Gastrocnemius medialis (tissue), 4 donors: ENCODE results near the gene SGK1.

ENCODE experiments used
- POLR2A ChIP-seq, 2 donors: fragments of 450-650 bp; IDR thresholded peaks; one replicate each; pipeline ENCODE4 v1.6.1; 2017; ENCODE audit warnings: antibody characterized with exemption in 2 of 2, mild to moderate bottlenecking in 2 of 2, moderate library complexity in 2 of 2
- TF ChIP-seq, protein P1 (sequence below), 5 experiments: fragments of 450-650 bp in 3 of 5; fragments of 200-600 bp in 2 of 5; sonication (generic) in 2 of 5; IDR thresholded peaks in 4 of 5; conservative IDR thresholded peaks in 1 of 5; 1 replicate in 4 of 5; 2 replicates in 1 of 5; pipeline ENCODE4 v1.5.1; 2016 to 2019; ENCODE audit warnings: antibody characterized with exemption in 5 of 5, mild to moderate bottlenecking in 3 of 5, moderate library complexity in 3 of 5

- TF ChIP-seq, protein P1, sequence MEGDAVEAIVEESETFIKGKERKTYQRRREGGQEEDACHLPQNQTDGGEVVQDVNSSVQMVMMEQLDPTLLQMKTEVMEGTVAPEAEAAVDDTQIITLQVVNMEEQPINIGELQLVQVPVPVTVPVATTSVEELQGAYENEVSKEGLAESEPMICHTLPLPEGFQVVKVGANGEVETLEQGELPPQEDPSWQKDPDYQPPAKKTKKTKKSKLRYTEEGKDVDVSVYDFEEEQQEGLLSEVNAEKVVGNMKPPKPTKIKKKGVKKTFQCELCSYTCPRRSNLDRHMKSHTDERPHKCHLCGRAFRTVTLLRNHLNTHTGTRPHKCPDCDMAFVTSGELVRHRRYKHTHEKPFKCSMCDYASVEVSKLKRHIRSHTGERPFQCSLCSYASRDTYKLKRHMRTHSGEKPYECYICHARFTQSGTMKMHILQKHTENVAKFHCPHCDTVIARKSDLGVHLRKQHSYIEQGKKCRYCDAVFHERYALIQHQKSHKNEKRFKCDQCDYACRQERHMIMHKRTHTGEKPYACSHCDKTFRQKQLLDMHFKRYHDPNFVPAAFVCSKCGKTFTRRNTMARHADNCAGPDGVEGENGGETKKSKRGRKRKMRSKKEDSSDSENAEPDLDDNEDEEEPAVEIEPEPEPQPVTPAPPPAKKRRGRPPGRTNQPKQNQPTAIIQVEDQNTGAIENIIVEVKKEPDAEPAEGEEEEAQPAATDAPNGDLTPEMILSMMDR (IDR thresholded peaks at IDR 0.05 in 4 of 5, conservative IDR thresholded peaks at IDR 0.05 in 1 of 5), result no peak
- TF ChIP-seq POLR2A (IDR thresholded peaks at IDR 0.05), result no peak
Observed at GRCh38 chr6:134195164-134195906, 122.6 kb downstream of the SGK1 start.
